AG04450 (cell line): Measurements from ENCODE around the gene ATP13A3. TPM values are rescaled to one million over a fixed set of nuclear protein-coding genes. Genes with fewer than 3 reads are reported as not detected.

Source experiments
- CTCF ChIA-PET: fragments of 300-600, 350-600 bp; formaldehyde crosslinking; extraction: SDS; loops from one replicate; lab custom pipeline; 2022; ENCODE audit warnings: antibody characterized with exemption, inconsistent platforms; lab: Charles Lee
- POLR2A ChIA-PET: fragments of 350-600 bp; formaldehyde crosslinking; extraction: SDS; loops from one replicate; lab custom pipeline; 2021; ENCODE audit warnings: antibody characterized with exemption, inconsistent platforms; lab: Yijun Ruan, JAX
- DNase-seq: peaks from one replicate; pipeline ENCODE4 v3.0.0-alpha.2; 2011; ENCODE audit warnings: low read depth, low spot score
- H3K27ac ChIP-seq: one replicate; pipeline ENCODE4 v1.5.1; 2012; ENCODE audit warnings: low read depth, low read length, control low read depth
- H3K27me3 ChIP-seq: one replicate; pipeline ENCODE4 v1.6.0; 2012; ENCODE audit warnings: low read length; ENCODE audit not compliant: control insufficient read depth, insufficient read depth
- H3K4me3 ChIP-seq: 2 replicates; pipeline ENCODE4 v1.5.1; 2011; ENCODE audit warnings: mild to moderate bottlenecking, low read depth, low read length, control low read depth
- H3K9me3 ChIP-seq: 2 replicates; pipeline ENCODE4 v1.5.1; 2012; ENCODE audit warnings: low read length; ENCODE audit not compliant: control insufficient read depth, insufficient read depth
- polyA plus RNA-seq: library from polyadenylated mRNA; depleted of rRNA; stranded (reverse); fragments of >200 nt; gene quantifications from 2 replicates; pipeline ENCODE4 v1.2.3, GENCODE V29; 2011
- TF ChIP-seq, protein P1 (sequence below): IDR thresholded peaks from 2 replicates; pipeline ENCODE4 v1.5.1; 2011; ENCODE audit warnings: low read depth, low read length, control low read depth, inconsistent platforms

ATP13A3 gene
- polyA plus RNA-seq, 1 experiment = 132 TPM

DNA sequence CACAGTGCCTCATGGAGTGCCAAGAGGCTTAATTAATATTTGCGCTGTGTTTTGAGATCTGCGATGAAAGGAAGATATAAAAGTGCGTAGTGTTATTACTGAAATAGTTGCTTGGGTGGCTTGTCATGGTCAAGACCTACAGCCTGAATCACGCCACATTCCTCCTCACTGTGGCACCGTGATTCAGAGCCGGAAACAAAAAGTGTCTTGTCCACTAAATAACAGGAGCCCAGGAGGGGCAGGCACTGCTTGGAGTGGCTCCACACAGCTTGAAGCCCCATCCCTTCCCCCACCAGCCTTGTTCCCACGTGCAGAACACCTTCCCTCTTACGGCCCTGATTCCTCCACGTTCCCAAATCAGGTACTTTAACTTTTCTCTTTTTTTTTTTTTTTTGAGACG is 116.0 kb downstream of the ATP13A3 start:
- H3K27ac ChIP-seq = no peak overlapping the region
- no peaks in the 10 kb centered on the region for H3K27me3 ChIP-seq
- CTCF ChIA-PET = interaction anchor here (0.6 kb wide), 1 partner anchor 55 kb away, joined by 3 read pairs; no protein-coding TSS in a partner anchor
- TF ChIP-seq, protein P1, sequence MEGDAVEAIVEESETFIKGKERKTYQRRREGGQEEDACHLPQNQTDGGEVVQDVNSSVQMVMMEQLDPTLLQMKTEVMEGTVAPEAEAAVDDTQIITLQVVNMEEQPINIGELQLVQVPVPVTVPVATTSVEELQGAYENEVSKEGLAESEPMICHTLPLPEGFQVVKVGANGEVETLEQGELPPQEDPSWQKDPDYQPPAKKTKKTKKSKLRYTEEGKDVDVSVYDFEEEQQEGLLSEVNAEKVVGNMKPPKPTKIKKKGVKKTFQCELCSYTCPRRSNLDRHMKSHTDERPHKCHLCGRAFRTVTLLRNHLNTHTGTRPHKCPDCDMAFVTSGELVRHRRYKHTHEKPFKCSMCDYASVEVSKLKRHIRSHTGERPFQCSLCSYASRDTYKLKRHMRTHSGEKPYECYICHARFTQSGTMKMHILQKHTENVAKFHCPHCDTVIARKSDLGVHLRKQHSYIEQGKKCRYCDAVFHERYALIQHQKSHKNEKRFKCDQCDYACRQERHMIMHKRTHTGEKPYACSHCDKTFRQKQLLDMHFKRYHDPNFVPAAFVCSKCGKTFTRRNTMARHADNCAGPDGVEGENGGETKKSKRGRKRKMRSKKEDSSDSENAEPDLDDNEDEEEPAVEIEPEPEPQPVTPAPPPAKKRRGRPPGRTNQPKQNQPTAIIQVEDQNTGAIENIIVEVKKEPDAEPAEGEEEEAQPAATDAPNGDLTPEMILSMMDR = no peak
- POLR2A ChIA-PET = no interaction called here
- H3K9me3 ChIP-seq = no peaks in the 10 kb centered on the region
- no peak overlapping the region for H3K4me3 ChIP-seq
- no peak for DNase-seq

DNA sequence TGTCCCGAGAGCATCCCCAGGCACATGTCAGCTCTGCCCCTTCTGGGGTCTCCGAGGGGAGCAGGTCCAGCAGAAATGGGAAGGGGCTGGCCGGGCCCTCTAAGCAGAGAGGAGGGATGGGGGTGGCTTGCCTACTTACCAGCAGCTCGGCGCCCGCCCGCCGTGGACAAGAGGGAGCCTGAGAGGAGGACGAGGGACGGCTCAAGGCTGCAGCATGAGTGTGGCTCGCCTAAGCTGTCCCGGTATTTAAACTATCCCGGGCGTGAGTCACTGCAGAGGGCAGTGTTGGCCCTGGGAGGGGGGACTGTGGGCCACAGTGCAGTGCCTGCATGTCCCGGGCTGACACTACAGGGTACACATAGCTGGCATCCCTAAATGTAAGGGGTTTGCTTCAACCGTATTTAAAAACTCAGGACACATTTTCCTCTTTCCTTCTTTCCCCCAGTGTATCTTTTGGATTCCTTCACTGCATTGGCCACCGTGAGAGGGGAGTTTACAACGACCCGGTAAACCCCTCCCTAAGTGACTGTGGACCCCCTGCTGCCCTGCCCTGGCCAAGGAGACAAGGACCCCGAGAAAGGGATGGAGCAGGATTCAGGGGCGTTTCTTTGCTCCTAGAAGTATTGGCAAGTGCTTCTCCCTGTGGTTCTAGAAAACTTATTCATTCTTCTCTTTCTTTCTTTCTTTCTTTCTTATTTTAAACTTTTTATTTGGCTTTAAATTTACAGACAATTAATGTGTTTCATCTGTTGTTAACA is 117.1 kb downstream of the ATP13A3 start, which contains the start of gene LRRC15:
Gene LRRC15, minus strand, starts transcription at position 222 of the 758 bp plus-strand sequence. CDS start 8,700 bp downstream, outside the sequence.
- POLR2A ChIA-PET = no interaction called here
- Histone ChIP-seq H3K4me3 (no peak within 1 kb of the TSS), H3K27ac (no peak within 1 kb of the TSS), H3K9me3 (no peaks in the 10 kb centered on the region), H3K27me3 (no peaks in the 10 kb centered on the region)
- CTCF ChIA-PET = interaction anchor here (4.1 kb wide), 1 partner anchor 26 kb away, joined by 19 read pairs; no protein-coding TSS in a partner anchor
- DNase-seq = no peak
- TF ChIP-seq, protein P1 = no peak

DNA sequence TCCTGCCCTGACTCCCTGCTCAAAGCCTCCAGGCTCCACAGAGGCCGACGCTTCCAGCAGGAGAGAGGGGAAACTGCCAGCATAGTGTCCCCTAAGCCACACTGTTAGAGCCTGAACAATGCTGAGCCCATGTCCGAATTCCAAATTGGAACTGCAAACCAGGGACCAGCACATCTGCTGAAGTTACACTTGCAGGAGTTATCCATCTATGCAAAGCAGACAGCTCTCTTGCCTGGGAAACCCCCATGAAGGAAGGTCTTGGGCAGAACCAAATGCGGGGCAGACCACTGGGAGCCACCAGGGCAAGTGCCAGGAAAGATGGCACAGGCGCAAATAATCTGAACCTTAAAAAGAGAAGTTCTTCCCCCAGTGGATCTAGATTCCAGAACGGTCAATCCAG is 117.9 kb downstream of the ATP13A3 start:
- no peak overlapping the region for H3K4me3 ChIP-seq
- CTCF ChIA-PET = interaction anchor here (4.1 kb wide), 1 partner anchor 25 kb away, joined by 19 read pairs; no protein-coding TSS in a partner anchor
- H3K27ac ChIP-seq = no peak overlapping the region
- no peaks in the 10 kb centered on the region for H3K9me3 ChIP-seq
- POLR2A ChIA-PET = no interaction called here
- TF ChIP-seq, protein P1 = no peak
- no peaks in the 10 kb centered on the region for H3K27me3 ChIP-seq
- DNase-seq = no peak

DNA sequence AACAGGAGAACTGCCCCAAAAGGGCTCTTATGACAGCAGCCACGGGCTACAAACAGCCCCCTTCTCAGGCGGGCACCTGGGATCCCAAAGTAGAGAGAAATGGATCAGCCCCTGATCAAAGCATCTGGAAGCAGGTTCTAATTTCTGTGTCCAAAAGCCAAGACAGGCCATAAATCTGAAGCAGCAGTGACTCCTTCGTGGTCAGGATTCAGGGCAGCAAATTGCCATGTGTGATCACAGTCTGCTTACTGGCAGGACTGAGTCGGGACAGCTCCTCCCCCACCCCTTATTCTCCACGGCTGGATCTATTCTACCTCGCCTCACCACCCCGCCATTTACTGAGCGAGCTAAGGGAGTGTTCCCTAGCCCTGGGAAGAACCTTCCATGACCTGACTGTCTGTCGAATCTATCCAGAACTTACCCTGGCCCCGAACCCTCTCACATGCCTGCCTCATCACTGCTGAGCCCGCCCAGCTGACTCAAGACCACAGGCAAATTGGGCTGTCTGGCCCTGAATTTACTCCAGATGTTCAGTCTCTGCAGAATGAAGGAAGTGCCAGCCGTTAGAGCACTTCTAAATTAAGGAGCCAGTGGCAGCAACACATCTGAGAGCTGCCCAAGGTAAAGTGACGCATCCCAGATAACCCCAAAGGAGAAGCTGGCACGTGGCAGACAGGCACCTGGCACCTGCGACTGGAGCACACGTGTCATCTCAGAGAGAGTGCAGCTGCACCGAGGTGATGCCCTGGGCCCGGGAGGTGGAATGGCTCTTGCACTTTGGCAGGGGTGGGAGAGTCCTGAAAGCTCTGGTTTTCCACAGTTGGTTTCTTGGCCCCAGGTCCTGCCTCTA is 118.6 kb downstream of the ATP13A3 start:
- Histone ChIP-seq H3K27me3 (no peaks in the 10 kb centered on the region), H3K27ac (no peak overlapping the region), H3K9me3 (no peaks in the 10 kb centered on the region), H3K4me3 (no peak overlapping the region)
- DNase-seq = no peak
- ChIA-PET CTCF (interaction anchor here (4.1 kb wide), 1 partner anchor 24 kb away, joined by 19 read pairs; no protein-coding TSS in a partner anchor), POLR2A (no interaction called here)
- TF ChIP-seq, protein P1 = no peak
